Measurements from ENCODE around the gene KLHL41.

The KLHL41 gene

DNA sequence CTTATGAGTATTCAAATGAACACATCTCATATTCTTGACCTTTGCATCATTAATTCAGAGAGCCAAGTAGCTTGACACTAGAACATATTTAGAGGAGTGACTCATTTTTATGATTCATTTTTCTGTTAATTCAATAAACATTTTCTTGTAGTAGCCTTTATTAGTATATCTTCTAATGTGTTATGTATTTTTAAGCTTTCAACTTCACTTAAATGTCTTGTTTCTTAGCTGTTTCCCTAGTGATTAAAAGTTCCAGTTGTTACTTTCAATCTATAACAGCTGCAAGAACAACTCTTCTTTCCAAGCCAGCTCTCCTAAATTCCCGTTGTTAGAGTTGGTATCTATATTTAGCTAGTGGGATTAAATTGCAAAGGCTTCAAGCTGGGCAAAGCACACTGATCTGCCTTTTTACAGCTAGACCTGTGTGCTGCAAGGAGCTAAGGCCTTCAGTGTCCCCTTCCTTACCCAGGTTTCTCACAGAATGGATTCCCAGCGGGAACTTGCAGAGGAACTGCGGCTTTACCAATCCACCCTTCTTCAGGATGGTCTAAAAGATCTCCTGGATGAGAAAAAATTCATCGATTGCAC, at the start of gene KLHL41:
Gene KLHL41 (plus strand): TSS at position 405 of the 588 bp plus-strand sequence. CDS start 77 bp downstream, at position 482.
- Histone ChIP-seq H3K4me3 (ENCODE audit: low read depth, low read length) (no peak within 1 kb of the TSS), H3K4me1 (ENCODE audit: control insufficient read depth, insufficient read depth, low read length) (peaks cover 14% of the 10 kb centered on the region), H3K36me3 (ENCODE audit: control insufficient read depth in 2 of 2, insufficient read depth in 1 of 2, low read length in 2 of 2) (peaks cover 0 to 4% of the 10 kb centered on the region in 2 experiments; a peak in 1 of 3 replicates), H3K9me3 (ENCODE audit: control insufficient read depth, insufficient read depth, low read depth, low read length) (no peaks in the 10 kb centered on the region), H3K27ac (ENCODE audit: extremely low read depth, low read depth, low read length) (no peak within 1 kb of the TSS)
- CTCF ChIA-PET, result interaction anchor here (0.5 to 1.1 kb wide), 2 partner anchors 19 to 30 kb away, joined by 3 to 5 read pairs; partner anchors contain the start of gene BBS5
- TF ChIP-seq ZNF24 (tag by site-specific recombination; IDR thresholded peaks at IDR 0.05) (0 out of 2 replicates have a peak, but pooled peaks have one; percentile 68), ZIC2 (tag by site-specific recombination; IDR thresholded peaks at IDR 0.05) (peak; percentile 25; the same call in 1 of the 2 replicates), ZNF600 (tag by site-specific recombination; IDR thresholded peaks at IDR 0.05) (peak; percentile 87), ZNF747 (tag by site-specific recombination; IDR thresholded peaks at IDR 0.05) (no peak), IKZF3 (tag by site-specific recombination; IDR thresholded peaks at IDR 0.05) (0 out of 2 replicates have a peak, but pooled peaks have one; percentile 31), ZNF366 (tag by site-specific recombination; conservative IDR thresholded peaks at IDR 0.05) (no peak), ZNF169 (tag by site-specific recombination; IDR thresholded peaks at IDR 0.05) (no peak), KLF9 (tag by site-specific recombination; IDR thresholded peaks at IDR 0.05; ENCODE audit: low read depth) (no peak), ZNF596 (tag by site-specific recombination; IDR thresholded peaks at IDR 0.05) (0 out of 2 replicates have a peak, but pooled peaks have one; percentile 10), ZNF658 (tag by site-specific recombination; IDR thresholded peaks at IDR 0.05) (no peak), SCRT2 (tag by site-specific recombination; IDR thresholded peaks at IDR 0.05) (no peak), ZNF585B (tag by site-specific recombination; IDR thresholded peaks at IDR 0.05) (no peak), ZNF391 (tag by site-specific recombination; IDR thresholded peaks at IDR 0.05; ENCODE audit: borderline replicate concordance, low read depth) (no peak), ZNF112 (tag by site-specific recombination; IDR thresholded peaks at IDR 0.05) (no peak), ZNF394 (tag by site-specific recombination; IDR thresholded peaks at IDR 0.05; ENCODE audit: borderline replicate concordance) (no peak), ZXDB (tag by site-specific recombination; IDR thresholded peaks at IDR 0.05) (0 out of 2 replicates have a peak, but pooled peaks have one; percentile 15), GLI2 (tag by site-specific recombination; IDR thresholded peaks at IDR 0.05; ENCODE audit: borderline replicate concordance, low read depth) (no peak), TRIM28 (IDR thresholded peaks at IDR 0.05; ENCODE audit: borderline replicate concordance, low read length) (peak; percentile 89), ZBTB17 (tag by site-specific recombination; IDR thresholded peaks at IDR 0.05) (peak; percentile 85), FEZF1 (tag by site-specific recombination; IDR thresholded peaks at IDR 0.05) (peak; percentile 49), ZNF544 (tag by site-specific recombination; IDR thresholded peaks at IDR 0.05) (no peak), ZNF561 (tag by site-specific recombination; IDR thresholded peaks at IDR 0.05; ENCODE audit: borderline replicate concordance) (no peak), ZNF302 (tag by site-specific recombination; IDR thresholded peaks at IDR 0.05; ENCODE audit: low read depth) (no peak), ZBTB1 (tag by site-specific recombination; IDR thresholded peaks at IDR 0.05) (no peak), MYNN (tag by site-specific recombination; IDR thresholded peaks at IDR 0.05; ENCODE audit: borderline replicate concordance) (no peak), ZFP3 (tag by site-specific recombination; IDR thresholded peaks at IDR 0.05; ENCODE audit: low read depth) (no peak), OSR2 (tag by site-specific recombination; IDR thresholded peaks at IDR 0.05) (no peak), ZBTB48 (tag by site-specific recombination; IDR thresholded peaks at IDR 0.05) (no peak), ZNF76 (tag by site-specific recombination; IDR thresholded peaks at IDR 0.05; ENCODE audit: borderline replicate concordance, low read depth) (no peak)
- TF ChIP-seq, protein P1, sequence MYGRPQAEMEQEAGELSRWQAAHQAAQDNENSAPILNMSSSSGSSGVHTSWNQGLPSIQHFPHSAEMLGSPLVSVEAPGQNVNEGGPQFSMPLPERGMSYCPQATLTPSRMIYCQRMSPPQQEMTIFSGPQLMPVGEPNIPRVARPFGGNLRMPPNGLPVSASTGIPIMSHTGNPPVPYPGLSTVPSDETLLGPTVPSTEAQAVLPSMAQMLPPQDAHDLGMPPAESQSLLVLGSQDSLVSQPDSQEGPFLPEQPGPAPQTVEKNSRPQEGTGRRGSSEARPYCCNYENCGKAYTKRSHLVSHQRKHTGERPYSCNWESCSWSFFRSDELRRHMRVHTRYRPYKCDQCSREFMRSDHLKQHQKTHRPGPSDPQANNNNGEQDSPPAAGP (tag by site-specific recombination; IDR thresholded peaks at IDR 0.05), result no peak
- TF ChIP-seq, protein P2, sequence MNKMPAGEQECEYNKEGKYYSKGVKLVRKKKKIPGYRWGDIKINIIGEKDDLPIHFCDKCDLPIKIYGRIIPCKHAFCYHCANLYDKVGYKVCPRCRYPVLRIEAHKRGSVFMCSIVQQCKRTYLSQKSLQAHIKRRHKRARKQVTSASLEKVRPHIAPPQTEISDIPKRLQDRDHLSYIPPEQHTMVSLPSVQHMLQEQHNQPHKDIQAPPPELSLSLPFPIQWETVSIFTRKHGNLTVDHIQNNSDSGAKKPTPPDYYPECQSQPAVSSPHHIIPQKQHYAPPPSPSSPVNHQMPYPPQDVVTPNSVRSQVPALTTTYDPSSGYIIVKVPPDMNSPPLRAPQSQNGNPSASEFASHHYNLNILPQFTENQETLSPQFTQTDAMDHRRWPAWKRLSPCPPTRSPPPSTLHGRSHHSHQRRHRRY (tag by site-specific recombination; IDR thresholded peaks at IDR 0.05), result no peak
- TF ChIP-seq, protein P3, sequence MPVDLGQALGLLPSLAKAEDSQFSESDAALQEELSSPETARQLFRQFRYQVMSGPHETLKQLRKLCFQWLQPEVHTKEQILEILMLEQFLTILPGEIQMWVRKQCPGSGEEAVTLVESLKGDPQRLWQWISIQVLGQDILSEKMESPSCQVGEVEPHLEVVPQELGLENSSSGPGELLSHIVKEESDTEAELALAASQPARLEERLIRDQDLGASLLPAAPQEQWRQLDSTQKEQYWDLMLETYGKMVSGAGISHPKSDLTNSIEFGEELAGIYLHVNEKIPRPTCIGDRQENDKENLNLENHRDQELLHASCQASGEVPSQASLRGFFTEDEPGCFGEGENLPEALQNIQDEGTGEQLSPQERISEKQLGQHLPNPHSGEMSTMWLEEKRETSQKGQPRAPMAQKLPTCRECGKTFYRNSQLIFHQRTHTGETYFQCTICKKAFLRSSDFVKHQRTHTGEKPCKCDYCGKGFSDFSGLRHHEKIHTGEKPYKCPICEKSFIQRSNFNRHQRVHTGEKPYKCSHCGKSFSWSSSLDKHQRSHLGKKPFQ (tag by site-specific recombination; IDR thresholded peaks at IDR 0.05), result no peak
- TF ChIP-seq, protein P4, sequence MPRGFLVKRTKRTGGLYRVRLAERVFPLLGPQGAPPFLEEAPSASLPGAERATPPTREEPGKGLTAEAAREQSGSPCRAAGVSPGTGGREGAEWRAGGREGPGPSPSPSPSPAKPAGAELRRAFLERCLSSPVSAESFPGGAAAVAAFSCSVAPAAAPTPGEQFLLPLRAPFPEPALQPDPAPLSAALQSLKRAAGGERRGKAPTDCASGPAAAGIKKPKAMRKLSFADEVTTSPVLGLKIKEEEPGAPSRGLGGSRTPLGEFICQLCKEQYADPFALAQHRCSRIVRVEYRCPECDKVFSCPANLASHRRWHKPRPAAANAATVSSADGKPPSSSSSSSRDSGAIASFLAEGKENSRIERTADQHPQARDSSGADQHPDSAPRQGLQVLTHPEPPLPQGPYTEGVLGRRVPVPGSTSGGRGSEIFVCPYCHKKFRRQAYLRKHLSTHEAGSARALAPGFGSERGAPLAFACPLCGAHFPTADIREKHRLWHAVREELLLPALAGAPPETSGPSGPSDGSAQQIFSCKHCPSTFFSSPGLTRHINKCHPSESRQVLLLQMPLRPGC (tag by site-specific recombination; IDR thresholded peaks at IDR 0.05), result no peak
- POLR2A ChIA-PET, result no interaction called here
